ENCODE results near the gene KSR1.

- TF ChIP-seq CTCF (conservative IDR thresholded peaks at IDR 0.05) (no peak; the same call in 1 of the 2 replicates), EZH2 (IDR thresholded peaks at IDR 0.05; ENCODE audit: low read depth) (no peak)
Measured at GRCh38 chr17:27553019-27553511, 96.8 kb downstream of the KSR1 start.
